SU-DHL-6 (cell line): ENCODE measurements around the gene BAIAP3.
"Not testable (repeated sequence)": the region's sequence is repeated elsewhere in the genome, so short reads cannot be mapped to it uniquely, and the experiment has no call there.

Experiments
- H2AFZ ChIP-seq: fragments of 200-600 bp; sonication (generic); 2 replicates; pipeline ENCODE4 v1.6.1; 2014; ENCODE audit warnings: low read depth, mild to moderate bottlenecking, moderate library complexity, mixed read lengths, antibody characterized with exemption, low read length; ENCODE audit not compliant: severe bottlenecking
- H3F3A ChIP-seq: fragments of 200-600 bp; shearing (Covaris generic); 2 replicates; pipeline ENCODE4 v1.6.0; 2016; ENCODE audit warnings: antibody characterized with exemption, mild to moderate bottlenecking; ENCODE audit not compliant: insufficient read depth
- H3K27ac ChIP-seq: fragments of 200-600 bp; sonication (generic); 2 replicates; pipeline ENCODE4 v1.5.1; 2016; ENCODE audit warnings: low read depth, mild to moderate bottlenecking, low read length, moderate library complexity, mixed read lengths
- H3K27me3 ChIP-seq: fragments of 200-600 bp; sonication (generic), shearing (Covaris generic); 2 replicates; pipeline ENCODE4 v1.6.0; 2014; ENCODE audit warnings: mild to moderate bottlenecking, low read length
- H3K36me3 ChIP-seq: fragments of 200-600 bp; sonication (generic); 2 replicates; pipeline ENCODE4 v1.6.1; 2014; ENCODE audit warnings: mild to moderate bottlenecking, low read length, mixed read lengths
- H3K4me2 ChIP-seq: fragments of 300-600, 200-600 bp; shearing (Covaris generic), sonication (generic); 2 replicates; pipeline ENCODE4 v1.6.0; 2014; ENCODE audit warnings: low read length, low read depth, mild to moderate bottlenecking; ENCODE audit not compliant: poor library complexity, severe bottlenecking
- H3K4me3 ChIP-seq: fragments of 200-600 bp; sonication (generic); 2 replicates; pipeline ENCODE4 v1.5.1; 2014; ENCODE audit warnings: antibody characterized with exemption, low read length, mild to moderate bottlenecking, mixed read lengths; ENCODE audit not compliant: insufficient read depth, poor library complexity, severe bottlenecking
- H3K79me2 ChIP-seq: fragments of 200-600 bp; sonication (generic); 2 replicates; pipeline ENCODE4 v1.6.1; 2014; ENCODE audit warnings: mild to moderate bottlenecking, low read length, moderate library complexity; ENCODE audit not compliant: insufficient read depth
- H3K9ac ChIP-seq: fragments of 200-600 bp; sonication (generic); 2 replicates; pipeline ENCODE4 v1.7.0; 2014; ENCODE audit warnings: mild to moderate bottlenecking, low read length
- H3K9me2 ChIP-seq: fragments of 200-600 bp; sonication (generic); replicated peaks from 2 replicates; pipeline ENCODE4 v1.6.1; 2014; ENCODE audit warnings: low read length; ENCODE audit not compliant: insufficient read depth
- H3K9me3 ChIP-seq: fragments of 200-600 bp; sonication (generic); 2 replicates; pipeline ENCODE4 v1.6.1; 2014; ENCODE audit warnings: low read length, mixed read lengths; ENCODE audit not compliant: insufficient read depth
- H4K20me1 ChIP-seq: fragments of 200-600 bp; sonication (generic); 2 replicates; pipeline ENCODE4 v1.6.1; 2014; ENCODE audit warnings: low read depth, mild to moderate bottlenecking, antibody characterized with exemption, low read length, moderate library complexity, mixed read lengths
- EZH2phosphoT487 ChIP-seq: fragments of 200-600 bp; sonication (generic), shearing (Covaris generic); conservative IDR thresholded peaks from 2 replicates; pipeline ENCODE4 v1.6.1; 2018; ENCODE audit warnings: mild to moderate bottlenecking, antibody characterized with exemption, low read length, moderate library complexity, mixed read lengths
- TF ChIP-seq, protein P1 (sequence below): fragments of 200-600 bp; sonication (generic); IDR thresholded peaks from one replicate; pipeline ENCODE4 v1.5.1; 2017; ENCODE audit warnings: antibody characterized with exemption, mild to moderate bottlenecking, low read length, moderate library complexity; ENCODE audit not compliant: insufficient read depth, poor library complexity, severe bottlenecking

BAIAP3 gene

GRCh38 chr16:1326946-1327618 is 6.4 kb upstream of the BAIAP3 start:
- H3K27me3 ChIP-seq = no peaks in the 10 kb centered on the region
- no peak for TF ChIP-seq EZH2phosphoT487
- TF ChIP-seq, protein P1, sequence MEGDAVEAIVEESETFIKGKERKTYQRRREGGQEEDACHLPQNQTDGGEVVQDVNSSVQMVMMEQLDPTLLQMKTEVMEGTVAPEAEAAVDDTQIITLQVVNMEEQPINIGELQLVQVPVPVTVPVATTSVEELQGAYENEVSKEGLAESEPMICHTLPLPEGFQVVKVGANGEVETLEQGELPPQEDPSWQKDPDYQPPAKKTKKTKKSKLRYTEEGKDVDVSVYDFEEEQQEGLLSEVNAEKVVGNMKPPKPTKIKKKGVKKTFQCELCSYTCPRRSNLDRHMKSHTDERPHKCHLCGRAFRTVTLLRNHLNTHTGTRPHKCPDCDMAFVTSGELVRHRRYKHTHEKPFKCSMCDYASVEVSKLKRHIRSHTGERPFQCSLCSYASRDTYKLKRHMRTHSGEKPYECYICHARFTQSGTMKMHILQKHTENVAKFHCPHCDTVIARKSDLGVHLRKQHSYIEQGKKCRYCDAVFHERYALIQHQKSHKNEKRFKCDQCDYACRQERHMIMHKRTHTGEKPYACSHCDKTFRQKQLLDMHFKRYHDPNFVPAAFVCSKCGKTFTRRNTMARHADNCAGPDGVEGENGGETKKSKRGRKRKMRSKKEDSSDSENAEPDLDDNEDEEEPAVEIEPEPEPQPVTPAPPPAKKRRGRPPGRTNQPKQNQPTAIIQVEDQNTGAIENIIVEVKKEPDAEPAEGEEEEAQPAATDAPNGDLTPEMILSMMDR = no peak
- H3K9me2 ChIP-seq = no peaks in the 10 kb centered on the region
- H3K36me3 ChIP-seq = no peaks in the 10 kb centered on the region
- no peaks in the 10 kb centered on the region for H3K79me2 ChIP-seq
- H3F3A ChIP-seq = 0 out of 2 replicates have a peak, but pooled peaks cover 4% of the 10 kb centered on the region
- H2AFZ ChIP-seq = no peak overlapping the region
- no peak overlapping the region for H3K4me2 ChIP-seq
- no peaks in the 10 kb centered on the region for H4K20me1 ChIP-seq
- no peaks in the 10 kb centered on the region for H3K9me3 ChIP-seq
- no peak overlapping the region for H3K4me3 ChIP-seq
- no peak overlapping the region for H3K27ac ChIP-seq
- H3K9ac ChIP-seq = no peak overlapping the region

DNA sequence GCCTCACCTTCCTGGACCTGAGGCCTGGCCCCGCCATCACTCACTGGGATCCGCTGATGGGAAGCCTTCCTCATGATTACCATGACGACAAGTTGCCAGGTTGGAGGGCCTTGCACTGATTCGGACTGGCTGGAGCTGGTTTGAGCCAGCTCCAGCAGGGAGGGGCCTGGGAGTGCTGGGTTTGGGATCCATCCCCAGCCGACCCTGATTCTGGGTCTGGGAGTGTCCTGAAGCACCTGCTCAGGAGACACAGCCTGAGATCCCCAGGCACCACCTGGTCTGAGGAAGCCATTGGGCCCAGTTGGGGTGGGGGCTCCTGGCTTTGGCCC is 5.9 kb upstream of the BAIAP3 start:
- H3K36me3 ChIP-seq = no peaks in the 10 kb centered on the region
- H3K9me2 ChIP-seq = no peaks in the 10 kb centered on the region
- 0 out of 2 replicates have a peak, but pooled peaks cover 4% of the 10 kb centered on the region for H3F3A ChIP-seq
- no peaks in the 10 kb centered on the region for H3K27me3 ChIP-seq
- H3K9ac ChIP-seq = no peak overlapping the region
- H4K20me1 ChIP-seq = no peaks in the 10 kb centered on the region
- no peak overlapping the region for H3K4me3 ChIP-seq
- H3K4me2 ChIP-seq = no peak overlapping the region
- no peak overlapping the region for H3K27ac ChIP-seq
- H3K9me3 ChIP-seq = no peaks in the 10 kb centered on the region
- TF ChIP-seq, protein P1 = no peak
- TF ChIP-seq EZH2phosphoT487 = no peak
- no peaks in the 10 kb centered on the region for H3K79me2 ChIP-seq
- no peak overlapping the region for H2AFZ ChIP-seq

GRCh38 chr16:1328136-1328535 is 5.3 kb upstream of the BAIAP3 start:
- not testable (repeated sequence) for H3K9me2 ChIP-seq, H3K4me3 ChIP-seq, H3K27ac ChIP-seq

DNA sequence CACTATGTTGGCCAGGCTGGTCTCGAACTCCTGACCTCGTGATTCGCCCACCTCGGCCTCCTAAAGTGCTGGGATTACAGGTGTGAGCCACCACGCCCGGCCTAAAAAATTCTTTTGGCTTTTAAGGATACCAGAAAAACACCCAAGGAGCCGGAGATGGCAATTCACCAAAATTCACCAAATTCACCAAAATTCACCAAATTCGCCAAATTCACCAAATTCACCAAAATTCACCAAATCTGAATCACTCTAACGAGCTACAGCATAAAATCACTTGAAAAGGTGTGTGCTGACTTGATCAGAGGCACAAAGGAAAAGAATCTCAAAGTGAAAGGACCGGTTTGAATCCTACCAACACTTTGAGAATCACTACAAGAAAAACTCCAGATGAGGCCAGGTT is 4.5 kb upstream of the BAIAP3 start:
- H4K20me1 ChIP-seq, H3K36me3 ChIP-seq, H3K27me3 ChIP-seq, H3K79me2 ChIP-seq, H3K9me2 ChIP-seq, H3K9ac ChIP-seq, H3K27ac ChIP-seq, H3F3A ChIP-seq, H2AFZ ChIP-seq, H3K4me3 ChIP-seq, H3K9me3 ChIP-seq, H3K4me2 ChIP-seq: not testable (repeated sequence)

More at GRCh38 chr16:1328136-1328535, 5.3 kb upstream of the BAIAP3 start:
- H3K9ac ChIP-seq, H3K79me2 ChIP-seq, H3K4me2 ChIP-seq, H4K20me1 ChIP-seq, H3K9me3 ChIP-seq, H2AFZ ChIP-seq, H3K27me3 ChIP-seq, H3F3A ChIP-seq, H3K36me3 ChIP-seq: not testable (repeated sequence)
